Neural progenitor cell (in vitro differentiated cells): ENCODE measurements around the gene TERB2. TPM values are rescaled to one million over a fixed set of nuclear protein-coding genes. Genes with fewer than 3 reads are reported as not detected.
"Not testable (repeated sequence)": the region's sequence is repeated elsewhere in the genome, so short reads cannot be mapped to it uniquely, and the experiment has no call there.

ENCODE experiments used
- DNase-seq: peaks from one replicate; pipeline ENCODE4 v3.0.0-alpha.2; 2016; ENCODE audit warnings: low spot score
- H2AFZ ChIP-seq: fragments of 200-600 bp; sonication (generic); replicated peaks from 2 replicates; pipeline ENCODE4 v1.6.1; 2016; ENCODE audit warnings: antibody characterized with exemption
- H3F3A ChIP-seq: fragments of 200-600 bp; sonication (generic); 2 replicates; pipeline ENCODE4 v1.6.1; 2016; ENCODE audit warnings: antibody characterized with exemption, low read depth
- H3K27ac ChIP-seq: fragments of 200-600 bp; sonication (generic); 2 replicates; pipeline ENCODE4 v1.5.1; 2016; ENCODE audit warnings: mild to moderate bottlenecking
- H3K27me3 ChIP-seq: fragments of 200-600 bp; sonication (generic); 2 replicates; pipeline ENCODE4 v1.6.1; 2016; ENCODE audit warnings: mild to moderate bottlenecking, moderate library complexity
- H3K36me3 ChIP-seq: fragments of 200-600 bp; sonication (generic); 2 replicates; pipeline ENCODE4 v1.5.1; 2016
- H3K4me1 ChIP-seq: fragments of 200-600 bp; sonication (generic); 2 replicates; pipeline ENCODE4 v1.6.1; 2016; ENCODE audit warnings: mixed run types
- H3K4me2 ChIP-seq: fragments of 200-600 bp; sonication (generic); 2 replicates; pipeline ENCODE4 v1.6.1; 2016
- H3K4me3 ChIP-seq: fragments of 200-600 bp; sonication (generic); 2 replicates; pipeline ENCODE4 v1.5.1; 2016
- H3K79me2 ChIP-seq: fragments of 200-600 bp; sonication (generic); 2 replicates; pipeline ENCODE4 v1.6.1; 2016; ENCODE audit warnings: low read depth
- H3K9ac ChIP-seq: fragments of 200-600 bp; sonication (generic); 2 replicates; pipeline ENCODE4 v1.6.1; 2016
- H3K9me3 ChIP-seq: fragments of 200-600 bp; sonication (generic); 2 replicates; pipeline ENCODE4 v1.5.1; 2016; ENCODE audit warnings: low read depth
- H4K20me1 ChIP-seq: fragments of 200-600 bp; sonication (generic); 2 replicates; pipeline ENCODE4 v1.6.1; 2016; ENCODE audit warnings: low read depth
- H3K27ac Mint-ChIP-seq: 3 replicates; pipeline ENCODE4 v1.8.0; 2021; ENCODE audit warnings: mixed read lengths
- H3K27me3 Mint-ChIP-seq: 2 replicates; pipeline ENCODE4 v1.8.0; 2022; ENCODE audit warnings: low read depth, mild to moderate bottlenecking, inconsistent platforms, moderate library complexity, mixed read lengths; ENCODE audit not compliant: insufficient read depth
- H3K36me3 Mint-ChIP-seq: 3 replicates; pipeline ENCODE4 v1.8.0; 2021; ENCODE audit warnings: mixed read lengths
- H3K4me1 Mint-ChIP-seq: 3 replicates; pipeline ENCODE4 v1.8.0; 2021; ENCODE audit warnings: mixed read lengths
- H3K4me3 Mint-ChIP-seq: 3 replicates; pipeline ENCODE4 v1.8.0; 2021; ENCODE audit warnings: mild to moderate bottlenecking, moderate library complexity, mixed read lengths
- H3K9me3 Mint-ChIP-seq: 3 replicates; pipeline ENCODE4 v1.8.0; 2020; ENCODE audit warnings: mixed read lengths
- CTCF ChIP-seq: fragments of 200-600 bp; sonication (generic); IDR thresholded peaks from 2 replicates; pipeline ENCODE4 v1.5.1; 2017; ENCODE audit warnings: antibody characterized with exemption, mild to moderate bottlenecking
- EZH2 ChIP-seq: fragments of 200-600 bp; sonication (generic); IDR thresholded peaks from 2 replicates; pipeline ENCODE4 v1.6.1; 2017; ENCODE audit warnings: antibody characterized with exemption, mild to moderate bottlenecking, moderate library complexity
- EZH2phosphoT487 ChIP-seq: fragments of 200-600 bp; sonication (generic); IDR thresholded peaks from 2 replicates; pipeline ENCODE4 v1.6.1; 2017; ENCODE audit warnings: antibody characterized with exemption
- total RNA-seq: library from RNA; depleted of rRNA; stranded (reverse); fragments of >200 nt; gene quantifications from 2 replicates; pipeline ENCODE4 v1.2.3, GENCODE V29; 2015; ENCODE audit warnings: low replicate concordance

The TERB2 gene
- total RNA-seq, 1 donor from 2014 or later, result not detected

- H2AFZ ChIP-seq, result peak within 1 kb of the TSS; percentile 96
- peak within 1 kb of the TSS; percentile 76 for H3K27ac Mint-ChIP-seq
- TF ChIP-seq CTCF, result no peak
- TF ChIP-seq EZH2phosphoT487, result no peak
- TF ChIP-seq EZH2, result no peak
Measured at GRCh38 chr15:45022871-45023658, 66.6 kb downstream of the TERB2 start, which contains the start of gene SORD. SORD (plus strand) TSS chr15:45023195; CDS start chr15:45023284, 89 bp downstream.

GRCh38 chr15:45023659-45024225, 67.3 kb downstream of the TERB2 start:
- Mint-ChIP-seq H3K27ac (peak overlapping the region; percentile 59), H3K36me3 (peaks cover 8% of the 10 kb centered on the region), H3K27me3 (peaks cover 2% of the 10 kb centered on the region), H3K9me3 (peaks cover 6% of the 10 kb centered on the region), H3K4me3 (peak overlapping the region; percentile 89), H3K4me1 (peaks cover 20% of the 10 kb centered on the region)
- Histone ChIP-seq H3K36me3 (no peaks in the 10 kb centered on the region), H4K20me1 (no peaks in the 10 kb centered on the region), H3K9ac (peak overlapping the region; percentile 50), H3K4me3 (peak overlapping the region; percentile 67), H3K4me2 (peak overlapping the region; percentile 86), H2AFZ (peak overlapping the region; percentile 96), H3K27me3 (no peaks in the 10 kb centered on the region), H3K27ac (no peak overlapping the region), H3F3A (no peaks in the 10 kb centered on the region), H3K4me1 (peaks cover 8% of the 10 kb centered on the region), H3K9me3 (no peaks in the 10 kb centered on the region), H3K79me2 (peaks cover 22% of the 10 kb centered on the region)
- no peak for TF ChIP-seq EZH2phosphoT487
- no peak for TF ChIP-seq CTCF
- TF ChIP-seq EZH2, result no peak
- DNase-seq, result peak; percentile 24

More at GRCh38 chr15:45022871-45023658, 66.6 kb downstream of the TERB2 start, which contains the start of gene SORD:
- H4K20me1 ChIP-seq, result no peaks in the 10 kb centered on the region
- peaks cover 4% of the 10 kb centered on the region for H3K27me3 Mint-ChIP-seq
- H3K4me2 ChIP-seq, result peak within 1 kb of the TSS; percentile 86
- peaks cover 20% of the 10 kb centered on the region for H3K4me1 Mint-ChIP-seq
- H3K27ac ChIP-seq, result no peak within 1 kb of the TSS
- no peaks in the 10 kb centered on the region for H3K27me3 ChIP-seq
- peaks cover 18% of the 10 kb centered on the region for H3K79me2 ChIP-seq
- H3K4me3 Mint-ChIP-seq, result peak within 1 kb of the TSS; percentile 89
- H3K36me3 Mint-ChIP-seq, result peaks cover 4% of the 10 kb centered on the region
- peaks cover 4% of the 10 kb centered on the region for H3K9me3 Mint-ChIP-seq
- H3K9me3 ChIP-seq, result no peaks in the 10 kb centered on the region
- H3K36me3 ChIP-seq, result no peaks in the 10 kb centered on the region
- no peaks in the 10 kb centered on the region for H3F3A ChIP-seq
- H3K4me3 ChIP-seq, result peak within 1 kb of the TSS; percentile 67
- peak within 1 kb of the TSS; percentile 50 for H3K9ac ChIP-seq
- H3K4me1 ChIP-seq, result peaks cover 8% of the 10 kb centered on the region
- DNase-seq, result peak; percentile 99

GRCh38 chr15:45024649-45025048, 68.2 kb downstream of the TERB2 start:
- H3K4me1 ChIP-seq, H3K9me3 ChIP-seq, H3K4me2 ChIP-seq, DNase-seq, H3K4me3 Mint-ChIP-seq, H2AFZ ChIP-seq, H3K27ac ChIP-seq, H4K20me1 ChIP-seq, H3K9me3 Mint-ChIP-seq, H3K27me3 Mint-ChIP-seq, H3K27ac Mint-ChIP-seq, H3K36me3 ChIP-seq, H3F3A ChIP-seq, H3K4me3 ChIP-seq, H3K9ac ChIP-seq, H3K27me3 ChIP-seq: not testable (repeated sequence)
- H3K4me1 Mint-ChIP-seq, result peaks cover 20% of the 10 kb centered on the region
- peaks cover 26% of the 10 kb centered on the region for H3K79me2 ChIP-seq
- peaks cover 11% of the 10 kb centered on the region for H3K36me3 Mint-ChIP-seq

GRCh38 chr15:45025627-45026026, 69.1 kb downstream of the TERB2 start:
- not testable (repeated sequence) for H3F3A ChIP-seq, H3K27ac Mint-ChIP-seq, DNase-seq, H3K9me3 ChIP-seq, H2AFZ ChIP-seq, H3K9me3 Mint-ChIP-seq, H3K9ac ChIP-seq, H3K4me1 ChIP-seq, H3K27me3 ChIP-seq, H3K36me3 ChIP-seq, H3K4me2 ChIP-seq, H3K4me3 ChIP-seq, H4K20me1 ChIP-seq, H3K27ac ChIP-seq, H3K27me3 Mint-ChIP-seq, H3K4me3 Mint-ChIP-seq
- H3K79me2 ChIP-seq, result peaks cover 26% of the 10 kb centered on the region
- Mint-ChIP-seq H3K36me3 (peaks cover 18% of the 10 kb centered on the region), H3K4me1 (peaks cover 20% of the 10 kb centered on the region)
